Epidermal melanocyte (primary cell): ENCODE results near the gene CBFA2T3.
A peak's percentile ranks its signal among the peaks of the same experiment; 100 is the strongest.
"Not testable (repeated sequence)": the region's sequence is repeated elsewhere in the genome, so short reads cannot be mapped to it uniquely, and the experiment has no call there.

Experiments used
- DNase-seq: peaks from one replicate; pipeline ENCODE4 v3.0.0; 2011; ENCODE audit warnings: low spot score; ENCODE audit not compliant: insufficient read length

The CBFA2T3 gene

DNA sequence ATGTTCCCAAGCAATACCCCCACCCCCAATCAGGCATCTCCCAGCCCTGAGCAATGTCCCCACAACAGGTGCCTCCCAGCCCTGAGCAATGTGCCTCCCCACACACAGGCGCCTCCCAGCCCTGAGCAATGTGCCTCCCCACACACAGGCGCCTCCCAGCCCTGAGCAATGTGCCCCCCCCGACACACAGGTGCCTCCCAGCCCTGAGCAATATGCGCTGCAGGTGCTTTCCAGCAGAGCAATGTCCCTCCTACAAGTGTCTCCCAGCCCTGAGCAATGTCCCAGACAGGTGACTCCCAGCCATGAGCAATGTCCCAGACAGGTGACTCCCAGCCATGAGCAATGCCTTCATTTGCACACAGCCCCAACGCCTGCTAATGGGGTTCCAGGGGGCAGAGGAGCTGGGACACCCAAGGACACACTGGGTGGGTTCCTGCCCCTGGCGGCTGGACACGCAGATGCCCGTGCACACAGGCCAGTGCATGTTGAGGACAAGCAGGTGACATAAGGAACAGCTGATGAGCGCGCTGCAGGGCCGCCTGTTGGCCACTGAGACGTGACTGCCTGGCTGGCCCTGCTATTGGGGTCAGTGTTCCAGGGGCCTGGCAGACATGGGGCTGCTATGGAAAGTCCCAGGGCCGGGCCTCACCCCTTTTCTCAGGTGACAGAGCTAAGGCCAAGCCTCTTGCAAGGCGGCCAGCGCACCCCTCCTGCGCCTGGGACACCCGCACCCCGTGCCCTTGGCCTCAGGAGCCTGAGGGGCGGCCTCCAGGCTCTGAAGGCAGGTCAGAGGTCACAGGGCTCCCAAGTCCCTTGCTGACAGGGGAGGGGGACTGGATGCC lies 83.7 kb downstream of the CBFA2T3 start:
- no peak for DNase-seq

DNA sequence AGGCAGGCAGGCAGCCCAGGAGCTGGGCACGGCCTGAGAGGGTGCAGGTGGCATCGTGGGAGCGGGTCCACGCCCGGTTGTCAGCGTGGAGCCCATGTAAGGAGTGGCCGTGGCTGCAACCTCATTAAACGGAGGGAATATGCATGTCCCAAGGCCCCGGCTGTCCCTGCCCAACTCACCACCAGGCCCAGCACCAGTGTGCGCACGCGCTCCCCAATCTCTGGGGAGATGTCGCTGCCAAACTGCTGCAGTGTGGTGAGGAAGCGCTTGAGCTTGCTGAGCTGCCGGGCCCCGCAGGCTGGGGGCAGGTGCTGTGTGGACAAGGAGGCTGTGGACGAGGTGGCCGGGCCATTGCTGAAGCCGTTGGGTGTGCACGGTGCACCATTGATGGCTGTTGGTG lies 84.9 kb downstream of the CBFA2T3 start:
- no peak for DNase-seq

DNA sequence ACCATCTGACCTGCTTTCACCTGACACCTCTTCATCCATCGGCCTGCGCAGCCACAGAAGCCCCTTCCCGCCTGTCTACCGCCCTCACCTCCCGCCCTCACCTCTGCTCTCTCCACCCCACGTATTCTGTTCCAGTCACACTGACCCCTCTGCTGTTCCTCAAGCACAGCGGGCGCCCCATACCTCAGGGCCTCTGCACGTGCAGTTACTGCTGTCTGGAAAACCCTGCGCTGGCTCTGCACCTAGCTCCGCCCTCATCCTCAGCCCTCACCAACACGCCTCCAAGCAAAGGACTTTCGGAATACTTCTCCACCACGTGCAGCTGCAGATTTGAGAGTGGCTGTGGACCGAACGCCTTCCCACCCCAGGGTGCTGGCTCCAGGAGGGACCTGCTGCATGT lies 85.9 kb downstream of the CBFA2T3 start:
- DNase-seq: no peak

DNA sequence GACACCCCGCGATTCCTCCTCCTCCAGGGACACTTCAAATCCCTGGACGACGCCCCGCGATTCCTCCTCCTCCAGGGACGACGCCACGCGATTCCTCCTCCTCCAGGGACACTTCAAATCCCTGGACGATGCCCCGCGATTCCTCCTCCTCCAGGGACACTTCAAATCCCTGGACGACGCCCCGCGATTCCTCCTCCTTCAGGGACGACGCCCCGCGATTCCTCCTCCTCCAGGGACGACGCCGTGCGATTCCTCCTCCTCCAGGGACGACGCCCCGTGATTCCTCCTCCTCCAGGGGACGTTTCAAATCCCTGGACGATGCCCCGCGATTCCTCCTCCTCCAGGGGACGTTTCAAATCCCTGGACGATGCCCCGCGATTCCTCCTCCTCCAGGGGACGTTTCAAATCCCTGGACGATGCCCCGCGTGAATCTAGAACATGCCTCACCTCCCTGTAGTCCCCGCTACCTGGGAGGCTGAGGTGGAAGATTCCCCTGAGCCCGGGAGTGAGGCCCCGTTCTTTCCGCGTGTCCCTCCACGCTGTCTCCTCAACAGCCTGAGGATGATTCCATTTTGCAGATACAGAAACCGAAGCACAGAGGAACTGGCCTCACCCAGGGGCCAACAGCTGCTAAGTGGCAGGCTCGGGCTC lies 87.2 kb downstream of the CBFA2T3 start:
- DNase-seq: not testable (repeated sequence)

DNA sequence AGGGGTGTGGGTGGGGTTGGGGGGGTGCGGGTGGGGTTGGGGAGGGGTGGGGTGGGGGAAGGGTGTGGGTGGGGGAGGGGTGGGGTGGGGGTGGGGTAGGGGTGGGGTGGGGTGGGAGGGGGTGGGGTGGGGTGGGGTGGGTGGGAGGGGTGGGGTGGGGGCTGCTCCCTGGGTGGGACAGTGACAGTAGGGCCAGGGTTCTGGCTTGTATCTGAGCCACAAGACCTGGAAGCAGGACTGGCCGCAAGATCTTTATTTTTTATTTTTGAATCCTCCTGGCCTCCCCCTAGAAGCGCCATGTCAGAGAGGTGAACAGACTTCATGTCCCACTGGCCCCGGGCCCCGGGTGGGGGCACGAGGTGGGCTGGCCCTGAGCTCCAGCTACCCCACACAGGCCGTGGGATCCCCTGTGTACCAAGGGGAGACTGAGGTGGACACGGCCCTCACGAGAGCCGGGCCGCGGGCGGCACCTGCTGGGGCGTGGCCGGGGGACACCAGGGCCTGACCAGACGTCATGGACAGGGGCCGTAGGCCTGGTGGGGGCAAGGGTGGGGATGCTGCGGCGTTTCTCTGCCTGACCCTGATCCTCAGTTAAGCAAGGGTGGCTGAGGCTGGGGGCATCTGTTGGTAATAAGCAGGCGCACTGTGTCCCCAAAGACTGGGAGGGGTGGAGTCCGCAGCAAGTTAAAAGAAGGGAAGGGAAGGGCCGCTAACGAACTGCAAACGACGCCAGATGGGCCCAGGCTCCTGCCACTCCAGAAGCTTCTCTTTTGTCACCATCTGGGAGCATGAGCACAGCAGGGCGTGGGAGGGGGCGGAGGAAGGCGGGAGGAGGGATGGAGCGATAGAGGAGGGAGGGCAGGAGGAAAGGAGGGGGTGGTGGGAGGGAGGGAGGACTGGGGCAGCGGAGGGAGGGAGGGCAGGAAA lies 88.3 kb downstream of the CBFA2T3 start:
- no peak for DNase-seq

DNA sequence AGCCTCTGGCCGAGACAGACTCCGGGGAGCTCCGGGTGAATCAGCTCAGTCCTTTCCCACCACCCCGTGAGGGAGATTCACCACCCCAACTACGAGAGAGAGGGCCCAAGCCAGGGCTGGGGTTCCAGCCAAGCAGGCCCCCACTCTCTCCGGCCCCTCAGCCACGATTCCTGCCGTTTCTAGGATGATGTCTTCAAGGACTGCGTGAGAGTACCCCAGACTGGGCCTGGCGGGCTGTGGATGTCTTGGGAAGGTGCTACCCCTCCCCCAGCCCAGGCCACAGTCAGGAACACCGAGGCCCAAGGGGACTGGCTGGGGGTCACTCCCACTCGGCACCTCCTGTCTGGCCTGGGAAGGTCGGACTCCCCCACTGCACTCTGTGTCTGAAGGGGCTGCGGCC lies 89.0 kb downstream of the CBFA2T3 start:
- no peak for DNase-seq

DNA sequence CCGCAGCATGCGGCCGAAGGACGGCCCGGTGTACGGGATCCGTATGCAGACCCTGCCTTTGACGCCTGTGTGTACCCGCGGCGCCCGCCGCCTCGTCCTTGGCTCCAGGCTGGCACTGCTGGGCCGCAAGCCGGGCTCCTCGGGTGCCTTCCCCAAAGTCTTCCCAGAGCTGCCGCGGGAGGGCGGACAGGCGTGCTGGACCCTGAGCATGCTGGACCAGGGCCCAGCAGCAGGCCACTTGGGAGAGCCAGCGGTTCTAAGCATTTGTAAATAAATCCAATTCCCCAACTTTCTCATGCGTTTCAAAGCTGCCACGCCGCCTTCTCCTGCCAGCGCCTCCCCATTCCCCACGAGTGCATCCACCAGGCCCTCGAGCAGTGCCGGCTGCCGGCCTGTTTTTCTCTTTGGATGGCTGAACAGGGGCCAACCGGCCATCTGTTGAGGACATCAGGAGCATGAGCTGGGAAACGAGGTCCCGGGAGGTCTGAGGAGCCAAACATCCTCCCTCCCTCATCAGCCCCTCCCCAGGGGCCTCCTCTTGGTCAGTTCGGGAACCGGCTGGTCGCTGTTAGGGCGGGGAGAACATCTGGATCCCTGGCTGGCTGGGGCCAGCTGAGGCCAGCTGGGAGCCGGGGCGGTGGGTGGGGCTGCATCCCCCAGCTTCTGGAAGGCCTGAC lies 90.0 kb downstream of the CBFA2T3 start:
- DNase-seq: peak; percentile 63

DNA sequence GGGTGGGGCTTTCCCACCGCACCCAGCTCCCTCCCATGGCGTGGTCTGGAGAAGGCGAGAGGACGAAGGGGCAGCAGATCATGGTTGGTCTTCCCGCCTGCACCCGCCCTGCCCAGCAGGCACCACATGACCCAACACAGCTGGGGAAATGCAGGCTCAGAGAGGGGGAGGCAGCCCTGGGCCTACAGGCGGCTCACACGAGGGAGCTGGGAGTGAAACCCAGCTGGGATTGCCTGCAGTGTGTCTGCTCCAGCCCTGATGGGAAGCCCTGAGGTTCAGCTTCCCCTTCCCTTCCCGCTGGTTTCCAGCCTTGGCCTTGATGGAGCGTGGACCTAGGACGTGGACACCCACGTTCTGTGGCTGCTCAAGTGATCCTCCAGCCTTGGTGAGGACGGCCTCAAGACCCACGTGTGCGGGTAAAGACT lies 90.6 kb downstream of the CBFA2T3 start:
- no peak for DNase-seq

DNA sequence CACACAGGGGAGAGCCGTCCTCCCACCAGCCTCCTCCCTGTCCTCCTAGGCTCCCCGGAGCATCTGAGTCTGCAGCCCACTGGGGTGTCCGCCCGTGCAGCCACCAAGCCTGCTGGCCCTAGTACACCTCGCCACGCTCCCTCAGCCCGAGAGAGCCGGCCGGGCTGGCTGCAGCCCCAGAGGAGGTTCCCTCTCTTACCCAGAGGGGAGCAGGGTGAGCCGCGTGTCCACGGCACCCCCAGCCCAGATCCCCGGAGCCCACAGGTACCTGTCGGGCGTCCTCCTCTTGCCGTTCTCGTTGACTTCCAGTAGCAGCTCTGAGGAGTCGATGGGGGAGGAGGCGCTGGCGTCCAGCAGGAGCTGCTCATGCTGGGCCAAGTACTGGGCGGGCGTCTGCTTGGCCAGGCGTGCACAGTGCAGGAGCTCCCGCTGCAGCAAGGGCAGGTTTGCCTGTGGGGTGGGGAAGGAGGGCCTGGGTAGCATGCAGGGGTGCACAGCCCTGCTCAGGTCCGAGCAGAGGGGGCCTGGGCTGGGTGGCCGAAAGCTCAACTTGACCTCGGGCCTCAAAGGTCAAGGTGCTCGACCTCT lies 91.2 kb downstream of the CBFA2T3 start:
- DNase-seq: no peak

DNA sequence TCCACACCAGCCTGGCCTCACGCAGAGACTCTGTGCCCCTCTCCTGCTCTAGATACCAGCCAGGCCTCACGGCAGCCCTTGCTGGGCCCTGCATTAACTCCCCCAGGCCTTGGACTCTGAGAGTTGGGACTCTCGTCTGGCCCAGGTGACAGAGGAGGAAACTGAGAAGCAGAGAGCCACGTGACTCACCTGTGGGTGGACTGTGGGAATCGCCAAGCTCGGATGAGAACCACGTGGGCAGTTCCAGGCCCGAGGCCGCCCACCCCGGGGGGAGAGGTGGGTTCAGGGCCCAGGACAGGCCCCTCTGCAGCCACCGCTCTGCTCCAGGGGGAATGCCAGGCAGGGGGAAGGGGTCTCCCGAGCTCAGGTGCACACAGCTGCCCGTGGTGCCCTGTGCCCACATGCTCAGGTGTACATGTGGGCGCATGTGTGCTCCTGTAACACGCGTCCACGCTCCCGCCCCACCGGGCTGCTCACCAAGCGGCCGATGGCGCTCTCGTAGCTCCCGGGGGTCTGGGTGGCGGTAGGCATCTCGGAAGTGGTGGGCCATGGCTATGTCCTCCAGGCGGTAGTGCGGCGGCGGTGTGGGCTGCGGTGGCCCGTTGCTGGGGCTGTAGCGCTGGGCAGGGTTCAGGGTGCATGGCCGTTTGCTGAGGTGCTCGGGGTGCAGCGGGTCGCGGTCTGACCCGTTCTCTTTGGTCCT lies 92.3 kb downstream of the CBFA2T3 start:
- DNase-seq: no peak

DNA sequence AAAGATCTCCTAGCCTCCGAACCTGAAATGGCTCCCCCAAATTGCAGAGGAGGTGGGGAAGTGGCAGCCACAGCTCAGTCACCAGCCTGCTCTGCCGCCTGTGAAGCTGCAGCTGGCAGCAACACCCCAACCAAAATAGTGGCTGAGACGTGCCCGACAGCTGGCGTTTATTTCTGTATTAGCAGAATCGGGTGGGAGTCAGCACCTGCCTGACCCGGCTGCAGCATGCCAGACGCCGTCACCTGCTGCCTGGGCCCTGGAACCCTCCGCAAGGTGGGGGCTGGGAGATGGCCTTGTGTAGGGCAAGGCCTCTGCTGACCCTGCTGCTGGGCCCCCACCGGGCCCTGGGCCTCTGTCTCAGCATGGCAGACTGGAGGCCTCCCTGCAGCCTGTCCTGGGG lies 93.1 kb downstream of the CBFA2T3 start:
- DNase-seq: no peak

DNA sequence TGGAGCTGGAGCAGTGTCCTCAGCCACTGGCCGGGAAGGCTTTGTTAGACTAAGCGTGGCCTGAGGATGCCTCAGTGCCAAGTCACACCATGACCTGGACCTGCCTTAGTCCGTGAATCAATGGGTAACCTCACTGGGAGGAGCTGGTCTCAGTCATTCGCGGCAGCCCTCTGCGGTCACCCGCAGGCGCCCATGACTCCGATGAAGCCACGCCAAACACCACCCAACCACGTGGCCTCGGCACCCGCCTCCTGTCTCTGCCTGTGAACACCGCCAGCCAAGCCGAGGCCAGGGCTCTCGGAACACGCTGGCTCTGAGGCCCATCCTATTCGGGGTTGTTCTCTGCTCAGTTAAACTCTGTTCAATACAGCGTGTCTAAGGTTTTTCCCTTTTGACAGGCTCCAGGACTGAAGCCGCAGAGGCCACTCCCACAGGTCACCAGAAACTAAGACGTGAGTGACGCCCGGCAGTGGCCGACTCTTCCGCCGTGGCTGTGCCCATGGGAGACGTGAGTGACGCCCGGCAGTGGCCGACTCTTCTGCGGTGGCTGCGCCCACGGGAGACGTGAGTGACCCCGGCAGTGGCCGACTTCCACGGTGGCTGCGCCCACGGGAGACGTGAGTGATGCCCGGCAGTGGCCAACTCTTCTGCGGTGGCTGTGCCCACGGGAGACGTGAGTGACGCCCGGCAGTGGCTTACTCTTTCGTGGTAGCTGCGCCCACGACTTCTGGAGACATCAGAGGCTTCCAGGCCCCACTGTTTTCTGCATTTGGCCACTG lies 93.7 kb downstream of the CBFA2T3 start:
- no peak for DNase-seq

DNA sequence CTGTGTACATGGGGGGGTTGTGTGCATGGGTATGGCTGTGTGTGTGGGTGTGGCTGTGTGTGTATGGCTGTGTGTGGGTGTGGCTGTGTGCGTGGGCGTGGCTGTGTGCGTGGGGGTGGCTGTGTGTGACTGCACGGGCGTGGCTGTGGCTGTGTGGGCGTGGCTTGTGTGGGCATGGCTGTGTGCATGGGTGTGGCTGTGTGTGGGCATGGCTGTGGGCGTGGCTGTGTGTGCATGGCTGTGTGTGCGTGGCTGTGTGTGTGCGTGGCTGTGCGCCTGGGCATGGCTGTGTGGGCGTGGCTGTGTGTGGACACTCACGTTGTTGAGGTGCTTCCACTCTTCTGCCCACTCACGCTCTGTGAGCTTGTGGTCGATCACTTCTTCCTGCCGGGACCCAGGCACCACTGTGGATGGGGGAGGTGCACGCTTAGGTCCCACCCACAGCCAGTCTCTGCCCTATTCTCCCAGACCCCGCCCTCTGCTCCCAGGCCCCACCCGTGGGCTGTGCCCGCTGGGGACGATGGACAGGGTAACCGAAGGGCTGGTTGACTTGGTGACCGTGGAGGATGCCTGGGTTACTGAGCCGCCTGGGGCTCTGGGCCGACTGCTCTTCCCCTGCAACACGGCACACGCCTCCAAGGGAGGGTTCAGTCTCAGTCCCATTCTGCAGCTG lies 94.5 kb downstream of the CBFA2T3 start:
- DNase-seq: no peak

DNA sequence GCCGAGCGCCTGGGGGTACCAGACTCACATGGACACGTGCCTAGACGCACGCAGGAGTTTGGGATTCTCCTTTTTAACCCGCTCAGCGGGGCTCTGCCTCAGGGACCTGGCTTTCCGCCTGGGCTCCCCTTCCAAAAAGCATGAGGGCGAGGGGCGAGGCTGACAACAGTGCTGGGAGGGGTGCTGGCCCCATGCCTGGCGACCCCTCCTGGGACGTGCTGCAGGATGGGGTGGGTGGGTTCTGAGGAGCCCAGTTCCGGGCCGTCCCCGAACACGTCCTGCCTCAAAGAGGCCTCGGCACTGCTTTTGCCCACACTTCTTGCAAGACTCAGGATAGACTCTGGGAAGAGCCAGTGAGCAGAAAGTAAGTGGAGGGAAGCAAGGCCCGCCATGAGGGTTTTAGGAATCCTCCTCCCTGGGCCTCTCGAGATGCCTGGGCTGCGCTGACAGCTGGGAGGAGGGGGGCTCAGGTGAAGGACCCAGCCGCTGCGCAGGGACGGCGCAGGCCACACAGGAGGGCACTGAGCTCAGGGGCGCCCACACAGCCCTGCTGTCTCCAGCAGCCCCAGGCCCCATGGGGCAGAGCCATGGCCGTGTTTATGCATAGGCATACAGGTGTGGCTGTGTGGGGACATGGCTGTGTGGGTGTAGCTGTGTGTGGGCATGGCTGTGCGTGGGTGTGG lies 95.2 kb downstream of the CBFA2T3 start:
- no peak for DNase-seq

DNA sequence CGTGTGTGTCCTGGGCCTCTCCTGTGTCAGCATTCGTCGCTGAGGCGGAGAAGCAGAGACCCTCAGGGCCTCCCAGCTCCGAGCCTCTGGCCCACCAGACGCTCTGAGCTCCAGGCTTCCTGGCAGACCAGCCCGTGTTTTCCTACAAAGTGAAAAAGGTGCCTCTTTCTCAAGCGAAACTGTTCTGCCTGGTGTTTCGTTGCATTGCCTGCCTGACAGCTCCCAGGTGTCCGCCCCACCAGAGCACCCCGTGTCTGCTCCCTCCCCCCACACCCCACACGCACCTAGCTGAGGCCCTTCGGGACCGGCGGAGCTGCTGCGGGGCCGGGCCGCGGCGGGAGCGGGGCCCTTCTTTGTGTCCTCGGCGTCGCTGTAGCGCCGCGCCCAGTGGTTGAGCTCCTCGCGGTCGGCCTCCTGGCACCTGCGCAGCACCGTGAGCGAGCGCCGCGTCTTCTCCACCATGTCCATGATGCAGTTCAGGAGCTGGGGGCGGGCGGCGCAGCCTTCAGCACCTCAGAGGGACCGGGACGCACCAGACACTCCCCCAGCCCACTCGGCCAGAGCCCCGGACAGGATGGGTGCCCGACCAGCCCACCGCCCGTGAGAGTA lies 95.9 kb downstream of the CBFA2T3 start:
- DNase-seq: no peak

DNA sequence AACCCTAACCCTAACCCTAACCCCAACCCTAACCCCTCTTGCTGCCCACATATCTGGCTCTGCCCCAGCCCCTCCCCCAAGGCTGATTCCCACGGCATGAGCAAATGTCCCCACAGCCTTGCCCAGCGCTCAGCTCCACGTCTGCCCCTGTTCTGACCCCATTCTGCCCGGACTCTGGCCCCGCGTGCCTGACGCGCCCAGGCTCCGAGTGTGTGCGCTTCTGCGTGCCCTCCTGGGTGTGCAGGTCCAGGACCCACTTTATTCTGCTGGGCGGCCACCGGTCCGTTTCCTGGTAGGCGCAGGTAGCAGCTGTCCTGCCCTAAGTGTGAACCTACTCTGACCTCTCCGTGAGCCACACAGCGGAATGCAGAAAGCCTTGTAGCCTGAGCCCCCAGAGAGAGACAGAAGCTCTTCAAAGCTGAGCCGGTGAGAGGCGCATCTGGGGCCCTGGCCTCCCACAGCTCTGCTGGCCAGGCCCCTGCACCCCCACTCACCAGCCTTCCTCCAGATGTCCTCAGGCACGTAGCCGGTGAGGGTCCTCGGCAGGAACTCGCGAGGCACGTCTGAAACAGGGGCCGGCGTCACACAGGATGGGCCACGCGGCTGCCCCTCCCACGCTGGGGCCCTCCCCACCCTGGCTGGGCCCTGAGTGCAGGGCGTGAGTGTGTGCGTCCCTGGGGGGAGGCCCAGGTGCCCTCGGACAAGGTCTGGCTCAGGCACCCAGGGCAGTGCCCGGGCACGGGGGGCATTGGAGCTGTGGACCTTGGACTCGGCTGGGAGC lies 96.6 kb downstream of the CBFA2T3 start:
- DNase-seq: no peak

DNA sequence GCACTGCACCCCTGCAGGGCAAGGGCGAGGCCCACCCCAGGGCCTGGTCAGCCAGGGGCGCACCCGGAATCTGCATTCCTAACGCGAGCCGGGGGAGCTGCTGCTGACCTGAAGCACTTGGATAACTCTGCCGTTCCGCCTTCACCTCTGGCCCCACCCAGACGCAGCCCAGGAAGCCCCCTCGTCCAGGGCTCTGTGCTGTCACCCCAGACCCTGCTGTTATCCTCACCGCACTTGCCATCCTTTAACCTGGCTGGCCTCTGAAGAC lies 97.3 kb downstream of the CBFA2T3 start:
- no peak for DNase-seq
